Right lobe of liver (tissue), 4 donors: ENCODE measurements around the gene IKBKE.

Experiments
- POLR2A ChIP-seq: fragments of 450-650 bp; IDR thresholded peaks from one replicate; pipeline ENCODE4 v1.6.1; 2017; ENCODE audit warnings: antibody characterized with exemption, mild to moderate bottlenecking
- TF ChIP-seq, protein P1 (sequence below), 4 donors: fragments of 200-600 bp in 3 of 4; fragments of 450-650 bp in 1 of 4; IDR thresholded peaks; one replicate each; pipeline versions ENCODE4 v1.5.1 to v1.8.0; 2016 to 2022; ENCODE audit warnings: antibody characterized with exemption in 4 of 4, mild to moderate bottlenecking in 2 of 4
- donor health status: DM: no; HTN: no; CAD: no.
- donor health status: DM: no; HTN: no; CAD: no.
- donor health status: DM: no; HTN: yes; CAD: no.

DNA sequence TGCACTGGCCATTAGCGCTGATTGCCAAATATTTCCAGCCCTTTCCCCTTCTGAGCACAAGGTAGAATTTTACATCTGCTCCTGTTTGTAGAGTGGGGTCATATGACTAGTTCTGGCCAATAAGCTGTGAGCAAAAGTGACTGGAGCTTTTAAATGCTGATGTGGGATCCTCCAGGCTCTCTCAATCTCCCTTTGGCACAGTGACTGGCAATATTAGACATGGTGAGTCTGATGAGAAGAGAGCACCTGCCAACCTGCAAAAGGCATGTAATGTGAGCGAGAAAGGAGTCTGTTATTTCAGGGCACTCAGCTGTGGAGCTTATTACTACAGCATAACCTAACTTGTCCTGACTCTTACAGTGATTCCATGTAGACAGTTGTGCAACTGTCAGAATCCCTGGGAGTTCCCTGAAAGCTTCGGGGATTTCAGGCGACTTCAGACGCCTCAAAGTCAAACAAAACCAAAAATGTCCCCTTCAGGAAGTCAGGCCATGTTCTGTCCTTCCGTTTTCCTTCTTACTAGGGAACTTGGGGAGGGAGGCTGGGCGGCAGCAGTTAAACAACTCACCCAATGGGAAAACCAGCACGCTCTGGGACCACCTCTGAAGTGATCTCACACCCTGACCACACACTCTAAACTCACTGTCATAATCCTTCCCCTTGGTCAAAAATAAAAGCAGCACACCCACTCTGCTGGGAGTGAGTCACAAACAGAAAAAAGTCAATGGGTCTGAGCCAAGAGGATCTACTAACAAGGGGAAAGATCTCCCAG lies 33.5 kb downstream of the IKBKE start:
- TF ChIP-seq, protein P1, sequence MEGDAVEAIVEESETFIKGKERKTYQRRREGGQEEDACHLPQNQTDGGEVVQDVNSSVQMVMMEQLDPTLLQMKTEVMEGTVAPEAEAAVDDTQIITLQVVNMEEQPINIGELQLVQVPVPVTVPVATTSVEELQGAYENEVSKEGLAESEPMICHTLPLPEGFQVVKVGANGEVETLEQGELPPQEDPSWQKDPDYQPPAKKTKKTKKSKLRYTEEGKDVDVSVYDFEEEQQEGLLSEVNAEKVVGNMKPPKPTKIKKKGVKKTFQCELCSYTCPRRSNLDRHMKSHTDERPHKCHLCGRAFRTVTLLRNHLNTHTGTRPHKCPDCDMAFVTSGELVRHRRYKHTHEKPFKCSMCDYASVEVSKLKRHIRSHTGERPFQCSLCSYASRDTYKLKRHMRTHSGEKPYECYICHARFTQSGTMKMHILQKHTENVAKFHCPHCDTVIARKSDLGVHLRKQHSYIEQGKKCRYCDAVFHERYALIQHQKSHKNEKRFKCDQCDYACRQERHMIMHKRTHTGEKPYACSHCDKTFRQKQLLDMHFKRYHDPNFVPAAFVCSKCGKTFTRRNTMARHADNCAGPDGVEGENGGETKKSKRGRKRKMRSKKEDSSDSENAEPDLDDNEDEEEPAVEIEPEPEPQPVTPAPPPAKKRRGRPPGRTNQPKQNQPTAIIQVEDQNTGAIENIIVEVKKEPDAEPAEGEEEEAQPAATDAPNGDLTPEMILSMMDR (IDR thresholded peaks at IDR 0.05) = no peak
- TF ChIP-seq POLR2A = no peak
